H54 (cell line): ENCODE results near the gene TMEM244.
"Not testable (repeated sequence)": the region's sequence is repeated elsewhere in the genome, so short reads cannot be mapped to it uniquely, and the experiment has no call there.

ENCODE experiments used
- DNase-seq: peaks from one replicate; pipeline ENCODE4 v3.0.0; 2011; ENCODE audit warnings: low spot score, mixed read lengths; ENCODE audit not compliant: insufficient read length
- FAIRE-seq: peaks from 3 replicates; lab custom pipeline; 2011; peaks lifted over from hg19 to GRCh38; lab: Jason Lieb, UNC
- POLR2A ChIP-seq: IDR thresholded peaks from 2 replicates; pipeline ENCODE4 v1.6.1; 2011; ENCODE audit warnings: low read depth, mild to moderate bottlenecking, low read length

The TMEM244 gene

DNA sequence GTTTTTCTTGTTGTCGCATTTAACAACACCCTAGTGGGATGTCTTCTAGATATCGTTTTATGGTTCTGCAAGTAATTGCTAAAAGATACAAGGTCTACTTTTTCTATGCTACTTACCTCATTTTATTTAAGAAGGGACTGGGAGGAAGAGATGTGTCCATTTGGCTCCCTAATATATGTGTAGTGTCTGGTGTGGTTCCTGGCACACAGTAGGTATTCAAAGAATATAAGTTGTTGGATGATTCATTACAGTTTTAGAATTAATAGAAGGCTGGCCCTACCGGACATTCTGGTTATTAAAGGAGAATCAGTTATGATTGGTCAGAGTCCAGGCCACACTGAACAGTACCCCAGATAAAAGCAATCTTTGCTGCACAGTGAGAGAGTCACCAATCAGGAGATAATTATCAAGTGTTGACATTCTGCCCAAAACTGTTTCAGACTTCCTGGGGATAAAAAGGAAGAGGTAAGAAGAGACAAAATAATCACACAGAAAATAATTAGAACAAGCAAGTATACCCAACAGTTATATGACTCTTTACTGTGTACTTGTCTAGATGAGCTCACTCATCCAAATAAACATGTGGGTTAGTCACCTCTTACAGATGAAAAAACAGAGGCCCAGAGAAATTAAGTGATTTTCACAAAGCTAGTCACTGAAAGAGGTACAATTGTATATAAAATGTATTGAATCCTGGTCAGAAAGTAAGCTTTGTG is 7.0 kb downstream of the TMEM244 start:
- TF ChIP-seq POLR2A = no peak
- DNase-seq (no peak), FAIRE-seq (no peak)

DNA sequence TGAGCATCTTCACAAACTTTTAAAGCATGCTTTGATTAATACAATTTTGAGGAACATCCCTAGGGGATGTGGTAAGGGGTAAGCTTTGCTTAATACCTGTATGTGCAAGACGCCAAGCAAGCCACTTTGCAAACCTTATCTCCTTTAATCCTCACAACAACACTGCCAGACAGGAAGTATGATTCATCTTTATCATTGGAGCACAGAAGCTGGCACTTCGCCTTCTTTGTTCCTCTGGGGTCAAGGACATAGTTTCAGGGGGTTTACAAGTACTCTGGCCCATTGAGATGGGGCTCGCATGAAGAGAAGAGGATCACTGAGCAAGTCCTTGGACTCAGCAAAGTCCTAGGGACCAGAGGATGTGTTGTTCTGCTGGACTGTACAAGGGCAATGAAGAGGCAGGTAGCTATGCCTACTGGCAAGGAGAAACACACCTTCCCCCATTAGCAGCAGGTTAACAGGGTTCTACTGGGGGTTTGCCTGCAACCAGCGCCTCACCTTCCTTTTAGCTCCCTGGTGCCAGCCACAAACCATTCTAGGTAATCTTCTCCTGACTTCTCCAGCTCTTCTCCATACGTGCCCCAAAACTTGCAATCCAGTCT is 8.8 kb downstream of the TMEM244 start:
- FAIRE-seq = no peak
- no peak for DNase-seq
- no peak for TF ChIP-seq POLR2A

DNA sequence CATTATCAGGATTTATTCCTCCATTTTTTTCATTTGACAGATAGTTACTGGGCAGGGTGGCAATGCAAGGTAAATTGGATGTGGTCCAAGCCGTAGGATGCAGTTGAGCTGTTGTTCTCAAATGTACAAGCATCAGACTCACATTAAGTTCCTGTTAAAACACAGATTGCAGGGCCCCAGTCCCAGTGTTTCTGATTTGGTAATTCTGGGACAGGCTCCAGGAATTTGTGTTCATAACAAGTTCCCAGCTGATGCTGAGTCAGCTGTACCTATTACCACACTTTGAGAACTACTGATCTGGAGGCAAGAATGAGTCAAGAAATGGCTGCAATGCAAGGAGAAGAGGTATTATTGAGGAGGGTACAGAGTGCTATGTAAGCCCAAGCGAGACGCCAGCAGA is 11.7 kb downstream of the TMEM244 start:
- DNase-seq = peak; percentile 7
- peak; percentile 43 for FAIRE-seq
- TF ChIP-seq POLR2A = no peak

DNA sequence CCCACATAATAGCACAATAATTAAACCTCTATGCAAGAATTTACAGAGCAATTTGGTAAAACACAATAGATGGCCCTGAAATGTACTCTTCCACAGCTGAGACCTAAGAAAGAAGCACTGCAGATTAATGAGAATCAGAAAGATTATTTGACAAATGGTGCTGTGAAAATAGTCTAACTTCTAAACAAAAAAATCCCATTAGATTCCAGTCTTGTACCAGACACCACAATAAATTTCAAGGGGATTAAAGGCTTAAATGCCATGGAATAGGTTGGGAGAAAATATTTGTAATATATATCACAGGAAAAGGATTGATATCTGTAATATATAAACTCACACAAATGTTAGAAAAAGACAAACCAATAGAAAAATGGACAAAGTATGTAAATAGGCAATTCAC is 14.4 kb downstream of the TMEM244 start:
- TF ChIP-seq POLR2A = no peak
- DNase-seq (no peak), FAIRE-seq (no peak)

DNA sequence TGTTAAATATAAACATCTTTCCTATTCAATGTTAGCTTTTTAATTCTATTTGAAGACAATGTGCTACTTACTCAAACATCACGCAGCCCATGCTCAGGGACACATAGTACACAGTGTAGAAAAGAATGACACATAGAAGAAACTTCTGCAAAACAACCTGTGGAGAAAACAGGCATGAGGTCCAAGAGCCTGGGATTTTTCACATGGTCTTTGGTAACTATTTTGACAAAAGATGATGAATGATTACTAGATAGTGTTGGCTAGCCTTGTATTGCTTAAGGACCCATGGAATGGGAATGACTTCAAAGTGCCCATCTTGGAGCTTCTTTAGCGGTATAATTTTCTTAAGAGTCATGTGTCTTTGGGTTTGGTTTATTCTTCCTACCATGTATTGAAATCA is 15.4 kb downstream of the TMEM244 start:
- DNase-seq (no peak), FAIRE-seq (no peak)
- TF ChIP-seq POLR2A = no peak

DNA sequence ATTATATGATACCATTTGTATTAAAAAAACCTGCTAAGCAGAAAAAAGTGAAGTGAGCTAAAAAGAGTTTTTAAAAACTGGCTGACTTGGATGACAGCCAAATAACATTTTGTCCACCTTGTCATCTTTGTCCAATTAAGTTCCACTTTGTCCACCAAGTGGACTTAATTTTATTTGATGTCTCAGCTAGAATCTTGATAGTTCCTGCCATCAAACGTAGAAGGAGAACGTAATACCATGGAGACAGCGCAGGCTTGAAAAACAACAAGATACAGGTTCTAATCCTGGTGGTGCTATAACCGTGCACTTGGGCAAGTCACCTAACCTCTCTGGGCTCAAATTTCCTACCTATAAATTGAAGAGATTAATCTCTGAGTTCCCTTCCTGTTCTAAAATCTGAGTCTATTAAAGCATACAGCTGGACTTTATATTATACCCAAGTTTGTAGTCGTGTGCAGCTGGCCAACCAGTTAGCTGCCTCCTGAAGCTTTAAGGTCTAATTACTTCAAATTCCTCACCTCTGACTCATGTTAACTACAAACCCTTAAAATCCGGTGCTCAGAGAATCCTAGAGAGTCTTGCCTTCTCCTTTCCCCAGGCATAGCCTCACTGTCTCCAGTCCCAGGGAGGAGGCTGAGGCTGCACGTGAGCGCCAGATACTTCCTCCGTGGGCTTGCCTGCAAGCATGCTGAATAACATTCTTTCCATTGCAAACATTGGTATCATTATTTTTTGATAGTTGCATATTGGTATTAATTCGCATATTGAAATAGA is 16.8 kb downstream of the TMEM244 start:
- no peak for TF ChIP-seq POLR2A
- FAIRE-seq (peak; percentile 89), DNase-seq (peak; percentile 3)

DNA sequence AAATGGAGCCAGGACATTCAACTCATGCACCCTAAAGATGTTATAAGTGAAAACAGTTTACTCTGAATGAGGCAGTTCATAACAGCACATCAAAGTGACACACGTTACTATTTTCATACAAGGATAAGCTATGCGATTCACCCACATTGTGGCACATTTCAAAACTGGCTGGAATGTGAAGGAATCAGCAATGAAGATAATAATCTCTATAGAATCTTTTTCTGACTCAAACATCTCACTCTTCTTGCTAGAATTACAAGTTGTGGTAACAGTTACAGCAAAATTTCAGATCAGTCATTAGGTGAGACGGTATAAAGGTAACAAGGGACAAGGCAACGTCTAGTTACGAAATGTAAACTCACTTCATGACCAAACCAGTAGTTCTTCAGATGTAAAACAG is 17.5 kb downstream of the TMEM244 start:
- no peak for DNase-seq
- TF ChIP-seq POLR2A = no peak
- no peak for FAIRE-seq

DNA sequence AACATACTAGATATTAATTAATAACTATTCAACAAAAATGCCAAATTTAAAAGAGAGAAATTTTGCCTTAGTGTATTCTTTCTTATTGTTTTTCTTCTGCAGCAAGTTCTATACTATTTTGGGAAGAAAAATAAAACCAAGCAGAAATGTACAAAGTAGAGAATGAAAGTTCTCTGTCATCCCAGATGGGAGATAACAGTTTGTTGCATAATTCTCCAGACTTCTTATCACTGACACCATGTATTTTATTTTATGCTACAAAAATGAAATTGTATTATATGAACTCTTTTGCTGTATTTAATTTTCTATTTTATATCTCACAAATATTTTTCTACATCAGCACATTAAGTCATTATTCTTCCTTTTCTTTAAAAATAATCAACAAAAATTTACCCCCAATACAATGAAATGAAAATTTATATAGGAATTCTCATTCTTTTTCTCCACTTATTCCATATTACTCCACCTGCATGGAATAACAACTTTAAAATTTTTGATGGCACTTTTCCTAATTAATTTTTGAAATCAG is 18.2 kb downstream of the TMEM244 start:
- no peak for TF ChIP-seq POLR2A
- FAIRE-seq (no peak), DNase-seq (no peak)

DNA sequence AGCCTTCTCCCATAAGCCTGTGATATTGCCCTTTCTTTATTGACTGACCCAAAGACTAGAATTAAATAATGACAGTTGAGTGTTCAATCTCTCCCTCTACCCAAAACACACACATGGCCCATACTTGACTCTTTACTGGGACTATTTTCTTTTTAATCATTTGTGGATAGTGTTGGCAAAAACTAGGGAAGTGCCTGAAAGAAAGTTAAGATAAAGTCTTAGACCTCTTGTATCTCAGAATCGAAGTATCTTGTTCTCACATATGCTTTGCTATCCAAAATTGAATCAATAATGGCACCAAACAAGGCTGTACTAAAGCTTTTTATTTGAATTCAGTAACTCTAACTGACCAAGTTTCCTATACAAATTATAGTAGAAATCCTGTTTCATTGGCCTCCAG is 19.0 kb downstream of the TMEM244 start:
- DNase-seq = no peak
- TF ChIP-seq POLR2A = no peak
- FAIRE-seq = no peak

DNA sequence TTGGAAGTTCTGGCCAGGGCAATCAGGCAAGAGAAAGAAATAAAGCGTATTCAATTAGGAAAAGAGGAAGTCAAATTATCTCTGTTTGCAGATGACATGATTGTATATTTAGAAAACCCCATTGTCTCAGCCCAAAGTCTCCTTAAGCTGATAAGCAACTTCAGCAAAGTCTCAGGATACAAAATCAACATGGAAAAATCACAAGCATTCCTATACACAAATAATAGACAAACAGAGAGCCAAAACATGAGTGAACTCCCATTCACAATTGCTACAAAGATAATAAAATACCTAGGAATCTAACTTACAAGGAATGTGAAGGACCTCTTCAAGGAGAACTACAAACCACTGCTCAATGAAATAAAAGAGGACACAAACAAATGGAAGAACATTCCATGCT is 21.6 kb downstream of the TMEM244 start:
- FAIRE-seq = not testable (repeated sequence)

DNA sequence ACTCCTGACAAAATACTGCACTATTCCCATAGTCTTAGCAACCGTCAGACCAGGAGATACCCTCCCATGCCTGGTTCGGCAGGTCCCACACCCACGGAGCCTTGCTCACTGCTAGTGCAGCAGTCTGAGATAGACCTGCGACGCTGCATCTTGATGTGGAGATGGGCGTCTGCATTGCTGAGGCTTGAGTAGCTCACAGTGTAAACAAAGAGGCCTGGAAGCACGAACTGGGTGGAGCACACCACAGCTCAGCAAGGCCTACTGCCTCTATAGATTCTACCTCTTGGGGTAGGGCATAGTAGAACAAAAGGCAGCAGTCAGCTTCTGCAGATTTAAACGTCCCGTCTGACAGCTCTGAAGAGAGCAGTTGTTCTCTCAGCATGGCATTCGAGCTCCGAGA is 25.4 kb downstream of the TMEM244 start:
- TF ChIP-seq POLR2A = no peak
- no peak for DNase-seq
- no peak for FAIRE-seq

More for the DNA sequence above, 21.6 kb downstream of the TMEM244 start:
- DNase-seq = not testable (repeated sequence)

DNA sequence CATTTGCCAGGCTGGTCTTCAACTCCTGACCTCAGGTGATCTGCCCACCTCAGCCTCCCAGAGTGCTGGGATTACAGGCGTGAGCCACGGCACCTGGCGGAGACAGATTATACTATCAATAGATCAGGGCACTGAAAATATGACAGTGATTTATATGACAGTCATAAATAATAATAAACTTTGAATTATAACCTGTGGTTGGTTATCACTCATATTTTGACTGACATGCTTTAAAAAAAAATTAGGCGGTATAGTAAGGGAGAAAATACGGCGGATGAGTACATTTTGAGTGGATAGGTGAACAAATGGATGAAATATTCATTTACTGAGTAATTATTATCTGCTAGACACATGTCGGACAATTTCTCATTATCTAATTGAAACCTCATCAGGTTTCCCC is 28.8 kb downstream of the TMEM244 start:
- FAIRE-seq (no peak), DNase-seq (no peak)
- no peak for TF ChIP-seq POLR2A

DNA sequence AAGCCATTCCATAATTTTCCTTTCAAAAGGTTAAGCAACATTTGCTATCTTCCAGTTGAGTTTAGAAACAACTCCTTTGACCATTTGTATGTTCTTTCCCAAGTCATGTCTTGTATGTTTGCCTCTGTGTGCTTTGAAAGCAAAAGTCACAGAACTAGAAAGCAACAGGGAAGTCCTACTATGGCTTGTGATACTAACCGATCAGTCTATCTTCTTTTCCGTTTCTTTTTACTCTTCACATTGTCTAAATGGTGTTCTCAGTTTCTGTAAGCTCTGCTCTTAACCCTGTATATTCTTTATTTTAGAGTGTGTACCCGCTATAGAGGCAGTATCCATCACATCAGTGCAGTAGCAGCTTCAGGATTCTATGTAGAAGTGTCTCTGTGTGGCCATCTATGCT is 32.9 kb downstream of the TMEM244 start:
- TF ChIP-seq POLR2A = no peak
- DNase-seq (no peak), FAIRE-seq (no peak)

DNA sequence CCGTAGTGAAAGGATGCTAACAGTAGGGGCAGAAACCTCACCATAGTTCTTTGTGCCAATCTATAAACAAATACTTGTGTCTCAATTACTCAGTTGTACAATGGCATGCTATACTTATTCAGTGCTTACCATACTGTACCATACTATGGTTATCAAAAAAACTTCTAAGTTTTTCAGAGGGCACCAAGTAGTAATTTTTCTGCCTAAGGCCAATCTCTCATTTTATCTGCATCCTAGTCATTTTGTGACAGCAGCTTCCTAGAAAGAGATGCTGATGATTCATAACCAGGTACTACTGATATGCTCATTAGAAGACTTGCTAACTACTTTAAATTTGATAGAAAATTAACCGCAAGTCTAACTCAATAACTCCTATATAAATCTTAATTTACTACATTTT is 42.9 kb downstream of the TMEM244 start:
- FAIRE-seq (no peak), DNase-seq (no peak)
- no peak for TF ChIP-seq POLR2A
